ENCODE data around the gene COL4A2.
"Not testable (repeated sequence)": the region's sequence is repeated elsewhere in the genome, so short reads cannot be mapped to it uniquely, and the experiment has no call there.

The COL4A2 gene

DNA sequence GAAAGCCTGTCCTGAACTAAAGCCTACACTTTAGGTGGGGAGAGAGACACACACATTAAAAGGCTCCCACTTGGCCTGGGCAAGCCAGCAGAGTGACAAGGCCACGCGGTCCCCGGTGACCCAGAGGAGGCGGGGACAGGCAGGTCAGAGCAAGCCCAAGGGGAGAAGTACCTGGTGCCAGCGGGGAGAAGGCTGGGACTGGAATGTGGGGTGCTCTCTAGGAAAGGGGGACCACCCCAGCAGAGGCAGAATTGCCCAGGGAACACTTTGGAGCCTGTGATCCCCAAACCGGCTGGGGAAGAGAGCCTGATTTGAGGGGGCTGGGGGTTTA lies 172.1 kb downstream of the COL4A2 start:
- Mint-ChIP-seq H3K27ac (no peak overlapping the region), H3K36me3 (no peaks in the 10 kb centered on the region), H3K4me1 (no peaks in the 10 kb centered on the region), H3K4me3 (no peak overlapping the region), H3K27me3 (peaks cover 35% of the 10 kb centered on the region), H3K9me3 (peaks cover 4% of the 10 kb centered on the region)
- DNase-seq: no peak
- CTCF ChIA-PET: interaction anchor here (2.0 kb wide), 1 partner anchor 23 kb away, joined by 4 read pairs; no protein-coding TSS in a partner anchor

DNA sequence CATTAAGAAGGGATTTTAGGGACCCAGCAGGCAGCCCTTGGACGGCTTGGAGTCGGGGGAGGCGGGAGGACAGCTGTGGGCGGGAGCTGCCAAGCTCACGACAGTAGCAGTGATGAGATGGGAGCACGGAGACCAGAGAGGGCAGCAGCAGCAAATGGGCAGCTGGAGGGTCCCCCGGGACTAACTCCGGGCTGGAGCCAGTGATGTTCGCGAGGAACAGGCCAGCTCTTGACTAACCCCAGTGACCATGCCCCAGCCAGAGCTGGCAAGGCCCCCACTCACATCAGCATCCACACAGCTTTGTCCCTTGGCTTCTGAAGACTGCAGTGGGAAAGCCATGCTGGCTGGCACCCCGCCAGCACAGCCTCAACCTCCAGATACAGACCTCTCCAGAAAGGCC lies 172.6 kb downstream of the COL4A2 start:
- H3K9me3 Mint-ChIP-seq: peaks cover 4% of the 10 kb centered on the region
- H3K4me1 Mint-ChIP-seq: no peaks in the 10 kb centered on the region
- H3K27me3 Mint-ChIP-seq: peaks cover 40% of the 10 kb centered on the region
- no peak for DNase-seq
- H3K27ac Mint-ChIP-seq: no peak overlapping the region
- no peaks in the 10 kb centered on the region for H3K36me3 Mint-ChIP-seq
- H3K4me3 Mint-ChIP-seq: no peak overlapping the region
- CTCF ChIA-PET: interaction anchor here (2.0 kb wide), 1 partner anchor 24 kb away, joined by 4 read pairs; no protein-coding TSS in a partner anchor

GRCh38 chr13:110480161-110480560 lies 173.1 kb downstream of the COL4A2 start:
- H3K36me3 Mint-ChIP-seq: no peaks in the 10 kb centered on the region
- H3K27me3 Mint-ChIP-seq: peaks cover 43% of the 10 kb centered on the region
- no peak overlapping the region for H3K27ac Mint-ChIP-seq
- no peaks in the 10 kb centered on the region for H3K9me3 Mint-ChIP-seq
- CTCF ChIA-PET: interaction anchor here (2.0 kb wide), 1 partner anchor 24 kb away, joined by 4 read pairs; no protein-coding TSS in a partner anchor
- no peaks in the 10 kb centered on the region for H3K4me1 Mint-ChIP-seq
- DNase-seq: no peak
- no peak overlapping the region for H3K4me3 Mint-ChIP-seq

GRCh38 chr13:110483386-110483968 lies 176.4 kb downstream of the COL4A2 start:
- H3K4me1 Mint-ChIP-seq: no peaks in the 10 kb centered on the region

DNA sequence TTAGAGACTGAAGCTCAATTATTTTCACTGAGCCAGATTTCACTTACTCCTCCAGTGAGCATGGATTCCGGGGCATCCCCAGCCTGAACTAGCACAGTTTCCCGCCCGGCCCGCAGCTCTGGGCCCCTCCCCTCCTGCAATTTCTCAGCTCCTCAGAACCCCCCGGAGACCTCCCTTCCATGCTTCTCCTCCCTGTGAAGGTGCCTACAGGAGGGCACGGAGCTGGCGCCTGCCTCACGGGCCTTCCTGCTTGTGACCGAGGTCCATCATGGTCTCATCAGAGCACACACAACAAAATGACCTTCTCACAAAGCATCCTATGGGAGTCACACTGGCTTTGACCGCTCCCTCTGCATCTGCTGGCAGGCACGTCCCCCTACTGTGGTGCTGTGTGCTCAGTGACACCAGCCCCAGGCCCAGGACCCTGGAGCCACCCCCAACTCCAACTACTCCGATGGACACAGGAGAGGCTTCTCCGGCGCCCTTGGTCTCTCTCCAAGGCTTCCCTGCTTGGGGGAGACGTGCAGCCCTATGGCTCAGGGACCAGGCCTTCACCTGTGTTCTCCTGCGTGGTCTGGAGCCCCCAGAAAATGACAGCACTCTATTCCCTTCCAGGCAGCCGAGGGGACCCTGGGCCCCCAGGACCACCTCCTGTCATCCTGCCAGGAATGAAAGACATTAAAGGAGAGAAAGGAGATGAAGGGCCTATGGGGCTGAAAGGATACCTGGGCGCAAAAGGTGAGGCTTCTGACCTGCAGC lies 177.4 kb downstream of the COL4A2 start:
- Mint-ChIP-seq H3K27me3 (peaks cover 29% of the 10 kb centered on the region), H3K9me3 (no peaks in the 10 kb centered on the region), H3K4me3 (no peak overlapping the region), H3K4me1 (no peaks in the 10 kb centered on the region), H3K36me3 (no peaks in the 10 kb centered on the region), H3K27ac (no peak overlapping the region)
- DNase-seq: no peak
- CTCF ChIA-PET: no interaction called here

More at GRCh38 chr13:110483386-110483968, 176.4 kb downstream of the COL4A2 start:
- Mint-ChIP-seq H3K36me3 (no peaks in the 10 kb centered on the region), H3K9me3 (no peaks in the 10 kb centered on the region), H3K27ac (no peak overlapping the region), H3K27me3 (peaks cover 36% of the 10 kb centered on the region), H3K4me3 (no peak overlapping the region)
- CTCF ChIA-PET: no interaction called here
- no peak for DNase-seq

DNA sequence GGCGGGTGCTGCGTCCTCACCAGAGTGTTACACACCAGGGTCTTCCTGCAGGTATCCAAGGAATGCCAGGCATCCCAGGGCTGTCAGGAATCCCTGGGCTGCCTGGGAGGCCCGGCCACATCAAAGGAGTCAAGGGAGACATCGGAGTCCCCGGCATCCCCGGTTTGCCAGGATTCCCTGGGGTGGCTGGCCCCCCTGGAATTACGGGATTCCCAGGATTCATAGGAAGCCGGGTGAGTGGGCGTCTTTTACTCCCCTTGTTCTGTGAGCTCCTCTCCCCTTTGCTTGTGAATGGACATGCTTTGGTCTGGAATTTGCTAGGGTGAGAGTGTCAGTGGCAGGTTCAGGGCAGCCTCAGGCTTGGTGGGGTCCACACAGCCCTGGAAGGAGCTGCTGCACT lies 178.5 kb downstream of the COL4A2 start:
- H3K9me3 Mint-ChIP-seq: no peaks in the 10 kb centered on the region
- H3K4me3 Mint-ChIP-seq: no peak overlapping the region
- H3K27ac Mint-ChIP-seq: no peak overlapping the region
- H3K27me3 Mint-ChIP-seq: peaks cover 23% of the 10 kb centered on the region
- no peaks in the 10 kb centered on the region for H3K4me1 Mint-ChIP-seq
- DNase-seq: no peak
- CTCF ChIA-PET: no interaction called here
- no peaks in the 10 kb centered on the region for H3K36me3 Mint-ChIP-seq

GRCh38 chr13:110486061-110486715 lies 179.1 kb downstream of the COL4A2 start:
- DNase-seq: no peak
- CTCF ChIA-PET: no interaction called here
- Mint-ChIP-seq H3K36me3 (no peaks in the 10 kb centered on the region), H3K4me3 (no peak overlapping the region), H3K4me1 (no peaks in the 10 kb centered on the region), H3K27me3 (peaks cover 23% of the 10 kb centered on the region), H3K27ac (no peak overlapping the region), H3K9me3 (no peaks in the 10 kb centered on the region)

DNA sequence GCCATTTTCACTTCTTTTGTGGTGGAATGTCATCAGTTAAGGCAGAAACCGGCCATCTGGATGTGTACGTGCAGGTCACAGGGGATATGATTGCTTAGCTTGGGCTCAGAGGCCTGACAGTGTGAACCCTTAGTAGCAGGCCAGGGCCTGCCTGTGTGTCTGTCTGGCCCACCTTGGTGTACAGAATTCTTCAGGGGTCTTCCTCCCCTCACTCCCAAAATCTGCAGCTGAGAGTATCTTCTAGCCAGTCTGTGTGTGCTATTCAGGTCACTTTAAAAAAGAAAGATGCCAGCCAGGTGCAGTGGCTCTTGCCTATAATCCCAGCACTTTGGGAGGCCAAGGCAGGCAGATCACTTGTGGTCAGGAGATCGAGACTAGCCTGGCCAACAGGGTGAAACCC lies 179.8 kb downstream of the COL4A2 start:
- DNase-seq, H3K36me3 Mint-ChIP-seq, H3K9me3 Mint-ChIP-seq, H3K4me3 Mint-ChIP-seq, H3K27ac Mint-ChIP-seq, H3K4me1 Mint-ChIP-seq, CTCF ChIA-PET: not testable (repeated sequence)
- H3K27me3 Mint-ChIP-seq: peaks cover 22% of the 10 kb centered on the region

- DNase-seq: no peak
- no peak overlapping the region for H3K27ac Mint-ChIP-seq
- no peaks in the 10 kb centered on the region for H3K36me3 Mint-ChIP-seq
- no peak overlapping the region for H3K4me3 Mint-ChIP-seq
- CTCF ChIA-PET: no interaction called here
- no peaks in the 10 kb centered on the region for H3K9me3 Mint-ChIP-seq
- H3K27me3 Mint-ChIP-seq: peaks cover 5% of the 10 kb centered on the region
- H3K4me1 Mint-ChIP-seq: no peaks in the 10 kb centered on the region
Measured at GRCh38 chr13:110490009-110490770, 183.1 kb downstream of the COL4A2 start.

GRCh38 chr13:110491869-110492678 lies 185.0 kb downstream of the COL4A2 start:
- no peaks in the 10 kb centered on the region for H3K36me3 Mint-ChIP-seq
- no peak overlapping the region for H3K27ac Mint-ChIP-seq
- CTCF ChIA-PET: no interaction called here
- peaks cover 12% of the 10 kb centered on the region for H3K27me3 Mint-ChIP-seq
- no peak for DNase-seq
- no peaks in the 10 kb centered on the region for H3K9me3 Mint-ChIP-seq
- no peaks in the 10 kb centered on the region for H3K4me1 Mint-ChIP-seq
- H3K4me3 Mint-ChIP-seq: no peak overlapping the region

GRCh38 chr13:110492679-110493593 lies 185.9 kb downstream of the COL4A2 start:
- Mint-ChIP-seq H3K4me3 (no peak overlapping the region), H3K4me1 (no peaks in the 10 kb centered on the region), H3K27ac (no peak overlapping the region), H3K9me3 (no peaks in the 10 kb centered on the region), H3K27me3 (peaks cover 12% of the 10 kb centered on the region), H3K36me3 (no peaks in the 10 kb centered on the region)
- no peak for DNase-seq
- CTCF ChIA-PET: no interaction called here

GRCh38 chr13:110493613-110494012 lies 186.5 kb downstream of the COL4A2 start:
- no peaks in the 10 kb centered on the region for H3K4me1 Mint-ChIP-seq
- H3K27me3 Mint-ChIP-seq: peaks cover 12% of the 10 kb centered on the region
- H3K27ac Mint-ChIP-seq: no peak overlapping the region
- no peaks in the 10 kb centered on the region for H3K36me3 Mint-ChIP-seq
- CTCF ChIA-PET: no interaction called here
- H3K9me3 Mint-ChIP-seq: no peaks in the 10 kb centered on the region
- H3K4me3 Mint-ChIP-seq: no peak overlapping the region
- DNase-seq: no peak

DNA sequence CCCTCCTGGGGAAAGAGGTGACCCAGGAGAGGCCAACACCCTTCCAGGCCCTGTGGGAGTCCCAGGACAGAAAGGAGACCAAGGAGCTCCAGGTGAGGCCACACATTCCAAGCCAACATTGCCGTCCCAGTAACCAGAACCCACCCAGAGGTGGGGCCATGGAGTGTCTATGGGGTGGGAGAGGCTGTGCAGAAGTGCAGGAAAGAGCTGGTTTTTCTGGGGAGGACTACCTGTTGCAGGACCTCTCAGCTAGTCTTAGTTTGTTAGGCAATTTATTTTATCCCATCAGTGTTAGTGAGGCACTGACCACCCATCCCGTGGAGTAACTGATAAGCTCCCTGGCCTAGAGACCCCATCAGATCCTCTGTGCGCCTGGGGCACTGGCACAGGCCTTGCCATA lies 188.3 kb downstream of the COL4A2 start:
- Mint-ChIP-seq H3K4me1 (no peaks in the 10 kb centered on the region), H3K36me3 (no peaks in the 10 kb centered on the region), H3K9me3 (no peaks in the 10 kb centered on the region), H3K27ac (no peak overlapping the region), H3K4me3 (no peak overlapping the region), H3K27me3 (peaks cover 7% of the 10 kb centered on the region)
- DNase-seq: no peak
- CTCF ChIA-PET: interaction anchor here (0.7 kb wide), 1 partner anchor 39 kb away, joined by 3 read pairs; no protein-coding TSS in a partner anchor
